HG02678 (cell line): ENCODE data around the gene KNDC1.
"Not testable (repeated sequence)": the region's sequence is repeated elsewhere in the genome, so short reads cannot be mapped to it uniquely, and the experiment has no call there.

Experiments
- ATAC-seq: cut with Tn5 transposase; IDR thresholded peaks from one replicate; pipeline ENCODE4 v1.9.1; 2021; ENCODE audit warnings: mild to moderate bottlenecking, moderate library complexity; ENCODE audit not compliant: unreplicated experiment

The KNDC1 gene

GRCh38 chr10:133124357-133125211 lies 35.4 kb upstream of the KNDC1 start:
- ATAC-seq = no peak

- no peak for ATAC-seq
These were observed 34.1 kb upstream of the KNDC1 start for GRCh38 chr10:133125901-133126300.

- ATAC-seq = no peak
These were observed 33.4 kb upstream of the KNDC1 start for GRCh38 chr10:133126431-133127290.

- ATAC-seq = no peak
These were observed 32.5 kb upstream of the KNDC1 start for GRCh38 chr10:133127291-133128125.

GRCh38 chr10:133128126-133129070 lies 31.6 kb upstream of the KNDC1 start:
- no peak for ATAC-seq

- no peak for ATAC-seq
These were observed 30.8 kb upstream of the KNDC1 start for GRCh38 chr10:133129071-133129858.

GRCh38 chr10:133129859-133130495 lies 30.0 kb upstream of the KNDC1 start:
- ATAC-seq = no peak

GRCh38 chr10:133130602-133131001 lies 29.4 kb upstream of the KNDC1 start:
- ATAC-seq = no peak

- no peak for ATAC-seq
These were observed 29.0 kb upstream of the KNDC1 start for GRCh38 chr10:133131053-133131452.

- ATAC-seq = no peak
These were observed 28.1 kb upstream of the KNDC1 start for GRCh38 chr10:133131734-133132472.

GRCh38 chr10:133132473-133133291 lies 27.3 kb upstream of the KNDC1 start:
- no peak for ATAC-seq

- ATAC-seq = no peak
These were observed 26.4 kb upstream of the KNDC1 start for GRCh38 chr10:133133471-133134231.

- ATAC-seq = no peak
These were observed 25.5 kb upstream of the KNDC1 start for GRCh38 chr10:133134411-133135115.

GRCh38 chr10:133135116-133135465 lies 24.9 kb upstream of the KNDC1 start:
- no peak for ATAC-seq

GRCh38 chr10:133137486-133138145 lies 22.4 kb upstream of the KNDC1 start:
- ATAC-seq = not testable (repeated sequence)
